ENCODE results near the gene MOV10L1. TPM values are rescaled to one million over a fixed set of nuclear protein-coding genes. Genes with fewer than 3 reads are reported as not detected.

The MOV10L1 gene
- total RNA-seq, 5 donors from 2014 or later (not counting 1 experiment from before 2014, with no cell fraction given): 0.44 TPM; not detected in 4

GRCh38 chr22:50150161-50151129, 60.6 kb downstream of the MOV10L1 start:
- WGBS (ENCODE audit: insufficient coverage): 83% methylated on average over 32 of the region's 35 CpGs
- no peak for DNase-seq
- peaks cover 0 to 5% (median 2%) of the 10 kb centered on the region in 3 donors for H3K4me1 Mint-ChIP-seq
- Histone ChIP-seq H3K9me3 (no peaks in the 10 kb centered on the region), H3K27me3 (replicated peaks in 1 of 2; ENCODE audit: control insufficient read depth in 2 of 2, extremely low read depth in 1 of 2, insufficient read depth in 2 of 2, low read length in 1 of 2) (peaks cover 0 to 32% of the 10 kb centered on the region in 2 experiments), H3K4me1 (ENCODE audit: control insufficient read depth in 1 of 2, extremely low read depth in 1 of 2, insufficient read depth in 2 of 2, low read length in 2 of 2) (peaks cover 0 to 4% of the 10 kb centered on the region in 2 experiments), H3K4me3 (ENCODE audit: control insufficient read depth in 1 of 2, extremely low read depth in 1 of 2, low read length in 1 of 2) (no peak overlapping the region), H3K36me3 (ENCODE audit: control insufficient read depth in 2 of 2, extremely low read depth in 1 of 2, insufficient read depth in 1 of 2, low read length in 1 of 2) (no peaks in the 10 kb centered on the region), H3K27ac (ENCODE audit: low read length) (no peak overlapping the region)
- CTCF ChIA-PET: interaction anchor here in 1 of 2 donors (0.7 kb wide), 1 partner anchor 38 kb away, joined by 3 read pairs; no protein-coding TSS in a partner anchor
- H3K36me3 Mint-ChIP-seq: no peaks in the 10 kb centered on the region
- H3K9me3 Mint-ChIP-seq: no peaks in the 10 kb centered on the region
- no peak overlapping the region for H3K27ac Mint-ChIP-seq
- POLR2A ChIA-PET: no interaction called here
- H3K4me3 Mint-ChIP-seq: no peak overlapping the region
- H3K27me3 Mint-ChIP-seq: peaks cover 0 to 2% of the 10 kb centered on the region in 2 donors
- ATAC-seq (replicated peaks in 1 of 4): no peak

DNA sequence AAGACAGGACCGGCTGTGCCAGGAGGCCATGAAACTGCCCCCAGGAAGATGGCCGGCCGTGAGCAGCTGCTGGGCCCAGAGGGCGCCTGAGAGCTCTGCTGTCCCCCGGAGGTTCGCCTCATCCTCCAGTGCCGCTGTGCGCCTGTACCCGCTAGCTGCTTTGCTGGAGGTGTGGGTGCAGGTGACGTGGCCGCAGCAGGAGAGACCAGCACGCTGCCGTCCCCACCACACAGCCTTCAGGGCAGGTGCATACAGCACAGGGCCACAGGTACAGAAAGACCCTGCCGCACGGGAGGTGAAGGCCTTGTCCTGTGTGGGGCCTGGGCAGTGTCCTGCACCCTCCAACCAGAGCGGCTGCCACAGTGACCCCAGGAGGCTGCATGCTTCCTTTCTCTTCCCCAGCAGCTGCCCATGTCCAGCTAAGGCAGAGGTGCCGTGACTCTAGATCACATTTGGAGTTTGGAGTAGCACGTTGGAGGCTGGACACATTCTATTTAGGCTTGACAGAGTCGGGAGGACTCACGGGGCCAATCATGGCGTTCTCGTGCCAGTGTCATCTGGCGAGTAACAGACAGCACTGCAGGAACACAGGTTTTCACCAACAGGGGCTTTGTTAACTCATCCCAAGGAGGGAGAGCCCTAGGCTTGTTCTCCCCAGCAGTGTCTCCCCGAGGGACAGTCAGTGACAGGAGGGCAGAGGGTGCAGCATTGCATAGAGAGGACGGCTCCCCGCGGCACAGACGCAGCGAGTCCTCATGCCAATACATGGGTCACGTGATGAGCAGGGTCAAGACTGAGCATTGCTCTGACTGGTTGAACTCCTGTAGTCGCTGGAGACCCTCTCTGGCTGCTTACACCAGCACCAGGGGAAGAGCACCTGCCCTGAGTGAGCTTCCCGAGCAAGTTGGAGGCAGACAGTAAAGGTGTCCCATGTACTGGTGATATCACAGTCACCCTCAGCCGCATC, 62.0 kb downstream of the MOV10L1 start:
- CTCF ChIA-PET: no interaction called here
- Histone ChIP-seq H3K36me3 (ENCODE audit: control insufficient read depth in 2 of 2, extremely low read depth in 1 of 2, insufficient read depth in 1 of 2, low read length in 1 of 2) (no peaks in the 10 kb centered on the region), H3K4me1 (ENCODE audit: control insufficient read depth in 1 of 2, extremely low read depth in 1 of 2, insufficient read depth in 2 of 2, low read length in 2 of 2) (peaks cover 0 to 4% of the 10 kb centered on the region in 2 experiments), H3K27ac (ENCODE audit: low read length) (no peak overlapping the region), H3K9me3 (no peaks in the 10 kb centered on the region), H3K4me3 (ENCODE audit: control insufficient read depth in 1 of 2, extremely low read depth in 1 of 2, low read length in 1 of 2) (no peak overlapping the region), H3K27me3 (replicated peaks in 1 of 2; ENCODE audit: control insufficient read depth in 2 of 2, extremely low read depth in 1 of 2, insufficient read depth in 2 of 2, low read length in 1 of 2) (peaks cover 0 to 22% of the 10 kb centered on the region in 2 experiments)
- Mint-ChIP-seq H3K9me3 (no peaks in the 10 kb centered on the region), H3K27ac (no peak overlapping the region), H3K4me1 (peaks cover 0 to 3% (median 2%) of the 10 kb centered on the region in 3 donors), H3K36me3 (no peaks in the 10 kb centered on the region), H3K4me3 (no peak overlapping the region), H3K27me3 (no peaks in the 10 kb centered on the region)
- ATAC-seq (replicated peaks in 1 of 4): no peak
- no peak for DNase-seq
- 84% methylated on average over 31 of the region's 33 CpGs for WGBS (ENCODE audit: insufficient coverage)
- POLR2A ChIA-PET: no interaction called here

DNA sequence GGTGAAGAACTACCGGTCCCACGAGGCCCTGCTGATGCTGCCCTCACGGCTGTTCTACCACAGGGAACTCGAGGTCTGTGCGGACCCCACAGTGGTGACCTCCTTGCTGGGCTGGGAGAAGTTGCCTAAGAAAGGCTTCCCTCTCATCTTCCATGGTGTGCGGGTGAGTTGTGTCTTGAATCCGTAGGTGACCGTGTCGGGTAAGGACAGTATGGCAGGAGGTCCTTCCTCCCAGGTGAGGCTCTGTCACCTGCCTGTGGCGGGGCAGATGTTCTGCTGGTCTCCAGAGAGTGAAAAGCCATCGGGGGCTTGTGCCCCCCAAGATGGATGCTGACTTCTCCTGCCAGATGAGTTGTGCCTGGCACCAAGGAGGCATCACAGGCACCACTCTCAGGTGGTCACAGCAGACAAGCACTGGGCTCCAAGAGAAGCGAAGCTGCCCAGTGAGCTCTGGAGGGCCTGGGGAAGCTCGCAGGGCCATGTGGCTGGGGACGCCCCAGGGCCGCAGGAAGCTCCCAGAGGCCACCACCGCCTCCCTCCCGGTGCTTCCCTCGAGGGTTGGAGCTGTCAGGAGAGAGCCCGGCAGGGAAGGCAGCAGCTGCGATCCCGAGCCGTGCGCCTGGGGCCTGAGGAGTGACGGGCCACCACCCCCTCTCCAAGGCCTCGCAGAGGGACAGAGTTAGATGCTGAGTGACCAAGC, 63.4 kb downstream of the MOV10L1 start:
- Histone ChIP-seq H3K9me3 (no peaks in the 10 kb centered on the region), H3K4me3 (ENCODE audit: control insufficient read depth in 1 of 2, extremely low read depth in 1 of 2, low read length in 1 of 2) (no peak overlapping the region), H3K27me3 (replicated peaks in 1 of 2; ENCODE audit: control insufficient read depth in 2 of 2, extremely low read depth in 1 of 2, insufficient read depth in 2 of 2, low read length in 1 of 2) (peaks cover 0 to 24% of the 10 kb centered on the region in 2 experiments), H3K36me3 (ENCODE audit: control insufficient read depth in 2 of 2, extremely low read depth in 1 of 2, insufficient read depth in 1 of 2, low read length in 1 of 2) (no peaks in the 10 kb centered on the region), H3K27ac (ENCODE audit: low read length) (no peak overlapping the region), H3K4me1 (ENCODE audit: control insufficient read depth in 1 of 2, extremely low read depth in 1 of 2, insufficient read depth in 2 of 2, low read length in 2 of 2) (peaks cover 0 to 4% of the 10 kb centered on the region in 2 experiments)
- peaks cover 0 to 2% (median 2%) of the 10 kb centered on the region in 3 donors for H3K4me1 Mint-ChIP-seq
- WGBS (ENCODE audit: insufficient coverage): 90% methylated on average over 16 of the region's 25 CpGs
- DNase-seq (no peak), ATAC-seq (replicated peaks in 1 of 4) (no peak)
- CTCF ChIA-PET: no interaction called here
- POLR2A ChIA-PET: no interaction called here
- H3K27ac Mint-ChIP-seq: no peak overlapping the region
- H3K9me3 Mint-ChIP-seq: no peaks in the 10 kb centered on the region
- H3K4me3 Mint-ChIP-seq: no peak overlapping the region
- no peaks in the 10 kb centered on the region for H3K36me3 Mint-ChIP-seq
- H3K27me3 Mint-ChIP-seq: peaks cover 4 to 7% of the 10 kb centered on the region in 2 donors

GRCh38 chr22:50153756-50154140, 63.9 kb downstream of the MOV10L1 start:
- CTCF ChIA-PET: interaction anchor here in 1 of 2 donors (0.7 kb wide), 1 partner anchor 33 kb away, joined by 3 read pairs; no protein-coding TSS in a partner anchor
- H3K4me1 ChIP-seq (ENCODE audit: control insufficient read depth in 1 of 2, extremely low read depth in 1 of 2, insufficient read depth in 2 of 2, low read length in 2 of 2): peaks cover 0 to 4% of the 10 kb centered on the region in 2 experiments
- no peaks in the 10 kb centered on the region for H3K9me3 ChIP-seq
- H3K27ac Mint-ChIP-seq: no peak overlapping the region
- H3K4me1 Mint-ChIP-seq: peaks cover 0 to 2% (median 2%) of the 10 kb centered on the region in 3 donors
- WGBS (ENCODE audit: insufficient coverage): 98% methylated on average over 5 of the region's 7 CpGs
- no peak overlapping the region for H3K4me3 Mint-ChIP-seq
- no peak overlapping the region for H3K27ac ChIP-seq (ENCODE audit: low read length)
- no peaks in the 10 kb centered on the region for H3K36me3 ChIP-seq (ENCODE audit: control insufficient read depth in 2 of 2, extremely low read depth in 1 of 2, insufficient read depth in 1 of 2, low read length in 1 of 2)
- H3K27me3 Mint-ChIP-seq: peaks cover 4 to 7% of the 10 kb centered on the region in 2 donors
- DNase-seq (no peak), ATAC-seq (replicated peaks in 1 of 4) (no peak)
- H3K9me3 Mint-ChIP-seq: no peaks in the 10 kb centered on the region
- peaks cover 0 to 28% of the 10 kb centered on the region in 2 experiments for H3K27me3 ChIP-seq (replicated peaks in 1 of 2; ENCODE audit: control insufficient read depth in 2 of 2, extremely low read depth in 1 of 2, insufficient read depth in 2 of 2, low read length in 1 of 2)
- no peak overlapping the region for H3K4me3 ChIP-seq (ENCODE audit: control insufficient read depth in 1 of 2, extremely low read depth in 1 of 2, low read length in 1 of 2)
- no peaks in the 10 kb centered on the region for H3K36me3 Mint-ChIP-seq
- POLR2A ChIA-PET: no interaction called here

- POLR2A ChIA-PET: no interaction called here
- H3K27ac Mint-ChIP-seq: no peak overlapping the region
Observed at GRCh38 chr22:50157709-50158375, 68.0 kb downstream of the MOV10L1 start.

More at GRCh38 chr22:50157709-50158375, 68.0 kb downstream of the MOV10L1 start:
- Mint-ChIP-seq H3K27me3 (peaks cover 16 to 21% of the 10 kb centered on the region in 2 donors), H3K9me3 (no peaks in the 10 kb centered on the region), H3K4me3 (no peak overlapping the region), H3K36me3 (no peaks in the 10 kb centered on the region), H3K4me1 (no peaks in the 10 kb centered on the region)
- H3K36me3 ChIP-seq (ENCODE audit: control insufficient read depth in 2 of 2, extremely low read depth in 1 of 2, insufficient read depth in 1 of 2, low read length in 1 of 2): no peaks in the 10 kb centered on the region
- CTCF ChIA-PET: interaction anchor here (0.6 kb wide), 2 partner anchors 51 to 102 kb away, joined by 4 read pairs; no protein-coding TSS in a partner anchor
- no peak overlapping the region for H3K27ac ChIP-seq (ENCODE audit: low read length)
- ATAC-seq (replicated peaks in 1 of 4): no peak
- no peak for DNase-seq
- 88% methylated on average over 17 of the region's 21 CpGs for WGBS (ENCODE audit: insufficient coverage)
- no peaks in the 10 kb centered on the region for H3K4me1 ChIP-seq (ENCODE audit: control insufficient read depth in 1 of 2, extremely low read depth in 1 of 2, insufficient read depth in 2 of 2, low read length in 2 of 2)
- H3K9me3 ChIP-seq: no peaks in the 10 kb centered on the region
- no peak overlapping the region for H3K4me3 ChIP-seq (ENCODE audit: control insufficient read depth in 1 of 2, extremely low read depth in 1 of 2, low read length in 1 of 2)
- peaks cover 0 to 44% of the 10 kb centered on the region in 2 experiments for H3K27me3 ChIP-seq (replicated peaks in 1 of 2; ENCODE audit: control insufficient read depth in 2 of 2, extremely low read depth in 1 of 2, insufficient read depth in 2 of 2, low read length in 1 of 2)
